Measurements from ENCODE around the gene SMAP2.

Gene SMAP2

DNA sequence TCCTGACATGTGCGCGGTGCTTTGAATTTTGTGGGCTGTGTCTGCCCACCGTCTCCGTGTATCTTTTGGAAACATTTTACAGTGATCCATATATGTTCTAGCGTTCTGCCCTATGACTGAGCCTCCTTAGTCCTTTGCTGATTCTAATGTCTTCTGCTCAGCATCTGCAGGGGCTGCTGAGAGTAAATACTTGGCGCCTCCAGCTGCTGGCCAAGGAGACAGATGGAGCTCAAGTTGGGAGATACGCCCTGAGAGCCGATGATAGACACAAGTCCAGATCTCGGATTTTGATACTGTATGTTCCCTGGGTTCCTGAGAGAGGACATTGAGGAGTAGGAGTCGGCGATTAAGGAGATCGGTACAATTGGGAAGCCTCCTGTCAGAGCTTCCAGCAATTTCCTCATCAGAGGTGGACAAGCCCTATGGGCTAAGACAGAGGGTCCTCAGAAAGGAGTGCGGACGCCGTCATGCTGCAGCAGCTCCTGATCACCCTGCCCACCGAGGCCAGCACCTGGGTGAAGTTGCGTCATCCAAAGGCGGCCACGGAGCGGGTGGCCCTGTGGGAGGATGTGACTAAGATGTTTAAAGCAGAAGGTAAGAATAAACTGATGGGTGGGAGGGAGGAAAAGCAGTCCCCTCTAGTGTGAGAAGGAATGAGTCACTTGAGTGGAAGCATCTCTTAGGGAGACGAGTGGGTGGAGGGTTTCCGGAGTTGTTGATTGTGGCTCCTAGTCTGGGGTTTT lies 77.1 kb downstream of the SMAP2 start:
- TF ChIP-seq JUND (IDR thresholded peaks at IDR 0.05; ENCODE audit: low read depth), result no peak
- no peak for DNase-seq (ENCODE audit: low read depth in 1 of 2, low spot score in 1 of 2)
- in situ Hi-C loops (cut with HindIII; ENCODE audit: low pct_unique_long_range_greater_than_20kb, low sequenced_read_pairs), result no loop called here

DNA sequence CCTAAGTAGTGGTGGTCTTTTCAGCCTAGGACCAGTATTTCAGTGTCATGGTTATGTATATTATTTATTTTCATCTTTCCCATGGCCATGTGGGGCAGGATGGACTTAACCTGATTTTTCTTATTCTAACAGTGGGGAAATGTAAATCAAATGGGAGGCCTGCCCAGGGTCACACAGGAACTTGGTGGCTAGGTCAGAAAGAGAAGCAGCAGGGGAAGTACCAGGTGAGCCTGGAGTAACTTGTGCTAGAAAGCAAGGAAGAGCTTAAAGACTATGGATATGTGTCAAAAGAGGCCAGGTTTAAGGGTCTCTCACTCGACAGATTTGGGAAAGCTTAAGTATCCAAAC lies 77.7 kb downstream of the SMAP2 start:
- in situ Hi-C loops (cut with HindIII; ENCODE audit: low pct_unique_long_range_greater_than_20kb, low sequenced_read_pairs), result no loop called here
- DNase-seq (ENCODE audit: low read depth in 1 of 2, low spot score in 1 of 2), result no peak
- TF ChIP-seq JUND (IDR thresholded peaks at IDR 0.05; ENCODE audit: low read depth), result no peak

DNA sequence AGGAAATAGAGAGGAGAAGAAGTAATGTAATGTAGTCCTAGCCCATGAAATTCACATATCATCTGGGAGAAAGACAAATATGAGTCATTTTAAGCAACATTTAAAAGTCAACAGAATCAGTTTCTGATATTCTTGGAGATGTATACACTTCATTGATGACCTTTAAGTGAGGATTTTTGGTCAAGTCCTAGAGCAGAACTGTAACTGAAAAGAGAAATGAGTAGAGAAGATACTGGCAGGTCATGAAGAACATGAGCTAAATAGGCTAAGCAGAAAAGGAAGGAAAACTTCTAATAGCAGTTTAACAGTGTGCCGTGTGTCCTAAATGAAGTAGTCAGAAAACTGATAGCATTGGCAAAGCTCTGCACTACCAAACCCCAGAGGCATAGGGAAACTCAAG lies 81.3 kb downstream of the SMAP2 start:
- in situ Hi-C loops (cut with HindIII; ENCODE audit: low pct_unique_long_range_greater_than_20kb, low sequenced_read_pairs), result no loop called here
- no peak for DNase-seq (ENCODE audit: low read depth in 1 of 2, low spot score in 1 of 2)

DNA sequence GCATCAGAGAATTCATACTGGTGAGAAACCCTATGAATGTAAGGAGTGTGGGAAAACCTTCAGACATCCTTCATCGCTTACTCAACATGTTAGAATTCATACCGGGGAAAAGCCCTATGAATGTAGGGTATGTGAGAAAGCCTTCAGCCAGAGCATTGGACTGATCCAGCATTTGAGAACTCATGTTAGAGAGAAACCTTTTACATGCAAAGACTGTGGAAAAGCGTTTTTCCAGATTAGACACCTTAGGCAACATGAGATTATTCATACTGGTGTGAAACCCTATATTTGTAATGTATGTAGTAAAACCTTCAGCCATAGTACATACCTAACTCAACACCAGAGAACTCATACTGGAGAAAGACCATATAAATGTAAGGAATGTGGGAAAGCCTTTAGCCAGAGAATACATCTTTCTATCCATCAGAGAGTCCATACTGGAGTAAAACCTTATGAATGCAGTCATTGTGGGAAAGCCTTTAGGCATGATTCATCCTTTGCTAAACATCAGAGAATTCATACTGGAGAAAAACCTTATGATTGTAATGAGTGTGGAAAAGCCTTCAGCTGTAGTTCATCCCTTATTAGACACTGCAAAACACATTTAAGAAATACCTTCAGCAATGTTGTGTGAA lies 89.5 kb downstream of the SMAP2 start:
- TF ChIP-seq JUND (IDR thresholded peaks at IDR 0.05; ENCODE audit: low read depth), result no peak
- peak in 1 of 2 experiments; percentile 8 for DNase-seq (ENCODE audit: low read depth in 1 of 2, low spot score in 1 of 2)
- in situ Hi-C loops (cut with HindIII; ENCODE audit: low pct_unique_long_range_greater_than_20kb, low sequenced_read_pairs), result no loop called here

More for the DNA sequence above, 81.3 kb downstream of the SMAP2 start:
- no peak for TF ChIP-seq JUND (IDR thresholded peaks at IDR 0.05; ENCODE audit: low read depth)

DNA sequence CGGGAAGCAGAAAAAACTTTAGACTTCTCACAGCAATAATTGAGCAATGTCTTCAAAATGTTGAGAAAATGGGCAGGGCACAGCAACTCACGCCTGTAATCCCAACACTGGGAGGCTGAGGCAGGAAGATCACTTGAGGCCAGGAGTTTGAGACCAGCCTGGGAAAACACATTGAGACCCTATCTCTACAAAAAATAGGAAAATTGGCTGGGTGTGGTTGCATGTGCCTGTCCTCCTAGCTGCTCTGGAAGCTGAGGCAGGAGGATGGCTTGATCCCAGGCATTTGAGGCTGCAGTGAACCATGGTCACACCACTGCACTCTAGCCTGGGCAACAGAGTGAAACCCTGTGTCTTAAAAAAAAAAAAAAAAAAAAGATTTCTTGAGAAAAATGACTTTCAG lies 95.8 kb downstream of the SMAP2 start:
- no peak for TF ChIP-seq JUND (IDR thresholded peaks at IDR 0.05; ENCODE audit: low read depth)
- in situ Hi-C loops (cut with HindIII; ENCODE audit: low pct_unique_long_range_greater_than_20kb, low sequenced_read_pairs), result no loop called here
- no peak for DNase-seq (ENCODE audit: low read depth in 1 of 2, low spot score in 1 of 2)

All from T47D (cell line).